Hair follicle dermal papilla cell (primary cell): ENCODE measurements around the gene EZH2. TPM values are rescaled to one million over a fixed set of nuclear protein-coding genes. Genes with fewer than 3 reads are reported as not detected.

Experiments used
- small RNA-seq: library from RNA; depleted of rRNA; stranded (forward); fragments of <200 nt; gene quantifications from one replicate; pipeline ENCODE3, GENCODE V24; 2012
- total RNA-seq: library from RNA; depleted of rRNA; stranded (reverse); fragments of >200 nt; gene quantifications from 2 replicates; pipeline ENCODE4 v1.2.3, GENCODE V29; 2012

Gene EZH2
- 5.7 and 6.0 TPM in 2 replicates for total RNA-seq

GRCh38 chr7:148884049-148884298 lies at the start of gene EZH2:
TSS of gene EZH2 (minus strand) at chr7:148884291. CDS start at chr7:148847298, 36,993 bp downstream.

Small RNAs within 50 kb of the gene (small RNA-seq; reads per million reads assigned to genes)
- not detected for gene RF00017
- not detected for gene RN7SL569P
- not detected for gene RNU7-20P

Other genes starting within 250 kb of the EZH2 start
- gene CUL1, start 185.4 kb downstream of the EZH2 start, total RNA-seq, result 46.3 and 51.9 TPM in 2 replicates
- 304 and 328 TPM in 2 replicates for gene PDIA4, start 144.2 kb upstream of the EZH2 start, total RNA-seq
- gene ZNF786, start 206.4 kb upstream of the EZH2 start, total RNA-seq, result 4.1 and 4.6 TPM in 2 replicates
- gene ZNF425, start 242.0 kb upstream of the EZH2 start, total RNA-seq, result 2.6 and 3.4 TPM in 2 replicates